ENCODE measurements around the gene NHLH1.

NHLH1 gene

DNA sequence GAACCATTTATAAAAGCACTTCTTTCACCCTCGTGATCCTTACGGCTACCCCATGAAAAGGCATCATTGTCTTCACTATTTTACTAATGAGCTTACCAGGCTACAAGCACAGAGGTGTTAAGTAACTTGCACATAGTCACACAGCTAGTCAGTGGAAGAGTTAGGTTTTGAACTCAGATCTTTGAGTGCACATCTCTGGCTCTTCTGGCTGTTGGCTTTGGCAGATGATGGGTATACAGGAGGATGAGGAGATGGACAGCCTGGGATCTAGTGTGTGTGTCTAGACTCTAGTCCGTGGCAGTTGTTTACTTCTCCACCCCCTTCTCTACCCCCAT is 45.1 kb downstream of the NHLH1 start:
- DNase-seq = no peak

GRCh38 chr1:160413716-160414115 is 46.8 kb downstream of the NHLH1 start:
- no peak for DNase-seq

DNA sequence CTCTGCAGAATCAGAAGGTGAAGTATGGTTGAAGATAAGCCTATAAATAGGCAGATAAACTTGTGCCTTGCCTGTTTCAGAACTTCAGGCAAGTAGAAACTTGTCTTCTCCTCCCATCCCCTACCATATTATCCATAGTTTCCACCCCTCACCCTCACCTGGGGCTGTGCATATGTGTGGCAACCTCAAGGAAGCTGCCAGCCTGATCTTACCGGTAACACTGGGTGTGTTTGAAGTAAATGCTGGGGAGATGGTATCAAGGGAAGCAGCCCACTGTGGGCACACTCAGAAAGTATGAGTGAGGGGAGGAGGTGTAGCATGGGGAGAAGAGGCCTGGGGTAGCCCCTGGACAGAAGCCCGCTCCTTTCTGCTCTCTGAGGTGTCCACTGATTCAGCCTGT is 48.0 kb downstream of the NHLH1 start:
- DNase-seq = no peak

DNA sequence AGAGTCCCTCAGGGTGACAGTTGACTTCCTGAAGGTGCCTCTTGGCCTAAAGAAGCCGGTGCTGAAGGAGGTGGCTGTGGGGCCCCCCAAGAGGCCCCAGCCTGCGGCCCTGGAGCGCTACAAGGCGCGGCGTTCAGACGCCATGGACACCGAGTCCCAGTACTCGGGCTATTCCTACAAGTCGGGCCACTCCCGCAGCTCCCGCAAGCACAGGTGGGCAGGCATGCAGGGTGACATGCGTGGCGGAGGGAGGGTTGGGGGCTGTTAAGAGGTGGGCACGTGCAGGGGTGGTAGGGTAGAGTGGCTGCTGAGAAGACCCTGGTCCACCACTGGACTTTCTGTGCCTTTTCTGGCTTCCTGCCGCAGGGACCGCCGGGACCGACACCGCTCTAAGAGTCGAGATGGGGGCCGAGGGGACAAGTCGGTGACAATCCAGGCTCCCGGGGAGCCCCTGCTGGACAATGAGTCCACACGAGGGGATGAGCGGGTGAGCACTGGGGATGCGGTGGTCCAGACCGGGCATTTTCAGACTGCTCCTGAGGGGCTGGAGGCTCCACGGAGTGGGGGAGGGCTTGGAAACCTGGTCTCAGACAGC is 48.9 kb downstream of the NHLH1 start:
- no peak for DNase-seq

GRCh38 chr1:160416369-160416768 is 49.5 kb downstream of the NHLH1 start:
- no peak for DNase-seq

DNA sequence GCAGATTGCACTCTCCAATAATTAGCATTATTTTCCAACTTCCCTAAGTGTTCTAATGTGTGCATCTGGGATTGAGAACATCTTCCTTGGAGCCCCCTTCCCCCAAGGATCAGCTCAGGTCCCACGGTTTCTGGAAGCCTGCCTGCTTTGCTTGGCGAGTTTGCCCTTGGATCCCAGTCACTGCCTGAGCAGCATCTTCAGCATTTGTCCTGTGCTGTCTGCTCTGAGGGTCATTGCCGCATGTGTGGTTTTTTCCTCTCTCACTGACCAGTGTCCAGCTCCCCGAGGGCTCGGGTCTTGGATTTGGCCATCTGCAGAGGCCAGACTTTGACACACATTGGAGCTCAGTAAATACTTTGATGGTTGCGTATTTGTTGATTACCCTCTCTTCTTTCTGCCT is 51.6 kb downstream of the NHLH1 start:
- DNase-seq = no peak

DNA sequence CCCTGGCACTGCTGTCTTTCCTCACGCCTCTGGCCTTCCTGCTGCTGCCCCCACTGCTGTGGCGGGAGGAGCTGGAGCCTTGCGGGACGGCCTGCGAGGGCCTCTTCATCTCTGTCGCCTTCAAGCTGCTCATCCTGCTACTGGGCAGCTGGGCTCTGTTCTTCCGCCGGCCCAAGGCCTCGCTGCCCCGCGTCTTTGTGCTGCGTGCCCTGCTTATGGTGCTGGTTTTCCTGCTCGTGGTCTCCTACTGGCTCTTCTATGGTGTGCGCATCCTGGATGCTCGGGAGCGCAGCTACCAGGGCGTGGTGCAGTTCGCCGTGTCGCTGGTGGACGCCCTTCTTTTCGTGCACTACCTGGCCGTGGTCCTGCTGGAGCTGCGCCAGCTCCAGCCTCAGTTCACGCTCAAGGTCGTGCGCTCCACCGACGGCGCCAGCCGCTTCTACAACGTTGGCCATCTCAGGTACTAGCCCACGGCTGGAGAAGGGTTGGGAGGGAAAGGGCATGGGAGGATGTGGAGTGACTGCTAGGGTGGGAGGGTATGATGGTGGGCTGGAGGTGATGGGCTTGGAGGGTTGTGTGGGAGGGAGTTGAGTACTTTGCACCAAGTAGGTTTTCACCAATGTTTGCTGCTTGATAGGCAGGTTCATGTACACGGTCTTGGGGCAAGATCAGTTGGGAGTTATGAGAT is 52.4 kb downstream of the NHLH1 start:
- no peak for DNase-seq

DNA sequence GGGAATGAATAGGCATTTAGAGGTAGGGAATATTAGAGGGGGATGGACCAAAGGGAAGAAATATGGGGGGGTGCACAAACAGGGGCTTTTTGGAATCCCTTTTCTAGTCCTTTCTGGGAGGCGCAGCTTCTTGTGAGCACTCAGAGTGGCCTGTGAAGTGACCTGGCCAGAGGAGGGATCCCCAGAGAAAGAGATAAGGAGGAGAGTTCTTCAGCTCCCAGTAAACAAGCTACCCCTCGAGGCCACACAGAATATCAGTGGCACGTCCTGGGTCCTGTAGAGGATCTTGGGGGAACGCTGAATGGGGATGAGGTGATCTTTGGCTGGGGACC is 52.9 kb downstream of the NHLH1 start:
- no peak for DNase-seq

GRCh38 chr1:160420881-160421842 is 54.3 kb downstream of the NHLH1 start:
- DNase-seq = no peak

- no peak for DNase-seq
Measured at GRCh38 chr1:160421881-160422280, 55.0 kb downstream of the NHLH1 start.
